ENCODE results near the gene RBM10. TPM values are rescaled to one million over a fixed set of nuclear protein-coding genes. Genes with fewer than 3 reads are reported as not detected.
A peak's percentile ranks its signal among the peaks of the same experiment; 100 is the strongest.

The RBM10 gene
- total and polyA plus RNA-seq, 12 donors, result 23.1 to 32.1 (median 26.8) TPM

DNA sequence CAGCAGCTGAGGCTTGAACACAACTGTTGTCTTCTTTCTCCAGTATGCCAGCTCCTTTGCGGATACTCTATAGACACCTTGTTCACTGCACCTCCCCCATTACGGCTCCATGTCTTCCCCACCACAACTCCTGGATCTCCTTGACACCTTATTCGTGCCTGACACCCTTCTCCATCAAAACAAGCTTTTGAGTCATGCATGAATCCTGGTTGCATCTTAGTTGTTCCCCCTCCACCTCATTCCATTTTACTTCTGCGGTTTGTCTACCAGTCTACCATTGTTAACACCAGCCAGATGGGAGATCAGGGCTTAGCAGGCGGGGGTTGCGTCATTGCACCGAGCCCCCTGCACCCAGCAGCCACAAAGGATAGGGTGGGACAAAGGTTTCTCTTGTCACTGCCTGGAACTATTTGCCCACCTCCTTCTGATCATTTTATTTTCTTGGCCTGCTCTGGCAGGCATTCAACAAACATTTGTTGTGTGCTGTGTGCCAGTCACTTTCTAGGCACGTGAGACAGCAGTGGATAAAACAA is 71.4 kb downstream of the RBM10 start:
- Histone ChIP-seq H3K36me3 (peaks cover 0 to 53% (median 9%) of the 10 kb centered on the region in 9 donors), H3K9me3 (no peaks in the 10 kb centered on the region), H3K27ac (peak overlapping the region in 6 of 10 donors; percentile 96 to 99 (median 98)), H3K4me3 (no peak overlapping the region), H3K27me3 (no peaks in the 10 kb centered on the region), H3K4me1 (peaks cover 0 to 35% (median 24%) of the 10 kb centered on the region in 9 donors)
- WGBS, 2 donors, result 77 to 81% methylated on average over 8 of the region's 8 CpGs
- intact Hi-C loops (cut with DNase I), result loop anchor here in 2 of 10 donors (10.0 kb wide), 2 partner anchors 268 to 438 kb away; partner anchors contain the start of genes ELK1 (in 1 of the 2), UXT (in 1 of the 2) and ZNF41 (in 1 of the 2)
- DNase-seq (no peak), ATAC-seq (no peak)
- TF ChIP-seq, protein P1, sequence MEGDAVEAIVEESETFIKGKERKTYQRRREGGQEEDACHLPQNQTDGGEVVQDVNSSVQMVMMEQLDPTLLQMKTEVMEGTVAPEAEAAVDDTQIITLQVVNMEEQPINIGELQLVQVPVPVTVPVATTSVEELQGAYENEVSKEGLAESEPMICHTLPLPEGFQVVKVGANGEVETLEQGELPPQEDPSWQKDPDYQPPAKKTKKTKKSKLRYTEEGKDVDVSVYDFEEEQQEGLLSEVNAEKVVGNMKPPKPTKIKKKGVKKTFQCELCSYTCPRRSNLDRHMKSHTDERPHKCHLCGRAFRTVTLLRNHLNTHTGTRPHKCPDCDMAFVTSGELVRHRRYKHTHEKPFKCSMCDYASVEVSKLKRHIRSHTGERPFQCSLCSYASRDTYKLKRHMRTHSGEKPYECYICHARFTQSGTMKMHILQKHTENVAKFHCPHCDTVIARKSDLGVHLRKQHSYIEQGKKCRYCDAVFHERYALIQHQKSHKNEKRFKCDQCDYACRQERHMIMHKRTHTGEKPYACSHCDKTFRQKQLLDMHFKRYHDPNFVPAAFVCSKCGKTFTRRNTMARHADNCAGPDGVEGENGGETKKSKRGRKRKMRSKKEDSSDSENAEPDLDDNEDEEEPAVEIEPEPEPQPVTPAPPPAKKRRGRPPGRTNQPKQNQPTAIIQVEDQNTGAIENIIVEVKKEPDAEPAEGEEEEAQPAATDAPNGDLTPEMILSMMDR (IDR thresholded peaks at IDR 0.05), result no peak

DNA sequence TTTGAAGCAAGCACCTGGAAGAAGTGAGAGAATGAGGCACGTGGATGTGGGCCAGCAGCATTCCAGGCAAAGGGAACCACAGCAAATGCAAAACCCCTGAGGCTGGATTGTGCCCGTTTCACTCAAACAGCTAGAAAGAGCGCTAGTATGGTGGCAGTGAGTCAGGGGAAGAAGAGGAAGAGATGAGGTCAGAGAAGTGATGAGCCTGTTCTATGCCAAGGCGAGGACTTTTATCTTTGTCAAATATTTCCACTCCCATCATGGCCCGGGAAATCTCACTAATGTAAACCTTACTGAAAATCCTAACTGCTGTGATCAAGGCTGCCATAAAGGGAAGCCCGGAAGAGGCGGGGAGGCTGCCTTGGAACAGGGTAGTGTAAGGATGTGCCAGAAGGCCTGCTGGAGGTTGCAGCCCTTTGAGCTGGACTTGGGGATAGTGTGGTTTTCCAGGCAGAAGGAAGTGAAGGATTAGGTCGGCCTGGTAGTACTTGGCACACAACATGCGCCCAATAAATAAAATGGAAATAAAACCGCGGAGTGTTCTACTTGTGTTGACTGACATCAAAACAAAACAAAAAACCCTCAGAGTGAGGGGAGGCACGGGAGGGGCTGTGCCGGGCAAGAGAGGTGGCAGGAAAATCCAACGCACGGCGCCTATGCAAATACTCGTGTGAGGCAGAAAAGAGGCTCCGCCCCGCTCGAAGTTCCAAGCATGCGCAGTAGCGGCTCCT is 72.3 kb downstream of the RBM10 start:
- Histone ChIP-seq H3K27ac (peak overlapping the region in 9 of 10 donors; percentile 63 to 99 (median 98)), H3K36me3 (peaks cover 0 to 45% (median 9%) of the 10 kb centered on the region in 9 donors), H3K4me3 (peak overlapping the region in 9 of 10 donors; percentile 1 to 94 (median 69)), H3K9me3 (no peaks in the 10 kb centered on the region), H3K4me1 (peaks cover 0 to 36% (median 24%) of the 10 kb centered on the region in 9 donors), H3K27me3 (no peaks in the 10 kb centered on the region)
- intact Hi-C loops (cut with DNase I), result loop anchor here in 2 of 10 donors (10.0 kb wide), 2 partner anchors 268 to 438 kb away; partner anchors contain the start of genes ELK1 (in 1 of the 2), UXT (in 1 of the 2) and ZNF41 (in 1 of the 2)
- TF ChIP-seq, protein P1 (IDR thresholded peaks at IDR 0.05), result no peak
- DNase-seq, result peak in 1 of 2 donors; percentile 30
- 5 to 9% methylated on average over 22 of the region's 22 CpGs for WGBS, 2 donors
- ATAC-seq, result peak in 5 of 8 donors; percentile 5 to 25 (median 15)

DNA sequence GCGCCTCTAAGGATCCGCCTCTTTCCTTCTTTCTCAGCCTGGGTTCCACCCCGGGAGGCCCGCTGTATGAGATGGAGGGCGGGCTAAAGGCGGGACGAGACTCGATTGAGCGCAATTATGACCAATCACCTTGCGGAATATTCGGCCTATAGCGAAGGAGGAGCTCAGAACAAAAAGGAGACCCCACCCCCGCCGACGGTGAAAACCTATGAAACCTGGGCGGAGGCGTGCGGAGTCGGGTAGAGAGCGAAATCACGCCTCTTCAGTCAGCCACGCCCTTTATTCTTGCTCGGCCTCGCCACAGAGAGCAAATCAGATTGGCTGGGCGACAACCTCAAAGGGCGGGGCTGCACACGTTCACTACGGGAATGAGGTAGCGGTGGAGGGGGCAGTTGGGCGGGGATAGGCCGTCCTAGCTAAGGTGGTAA is 72.8 kb downstream of the RBM10 start:
- H3K27ac ChIP-seq, result peak overlapping the region; percentile 94 to 99 (median 98)
- TF ChIP-seq, protein P1 (IDR thresholded peaks at IDR 0.05), result no peak
- H3K4me3 ChIP-seq, result peak overlapping the region; percentile 69 to 94 (median 77)
- peaks cover 0 to 40% (median 6%) of the 10 kb centered on the region in 9 donors for H3K36me3 ChIP-seq
- H3K9me3 ChIP-seq, result no peaks in the 10 kb centered on the region
- DNase-seq (peak; percentile 92 to 97), ATAC-seq (peak; percentile 86 to 94 (median 92))
- intact Hi-C loops (cut with DNase I), result loop anchor here in 5 of 10 donors (1.0 to 10.0 kb wide), 4 partner anchors 15 to 437 kb away; partner anchors contain the start of genes USP11 (in 4 of the 5), ELK1 (in 1 of the 5), UXT (in 1 of the 5) and ZNF41 (in 1 of the 5)
- WGBS, 2 donors, result 0% methylated on average over 30 to 31 of the region's 31 CpGs
- H3K4me1 ChIP-seq, result peaks cover 0 to 36% (median 24%) of the 10 kb centered on the region in 9 donors
- no peaks in the 10 kb centered on the region for H3K27me3 ChIP-seq
